Measurements from ENCODE around the gene KIF26A.

KIF26A gene

DNA sequence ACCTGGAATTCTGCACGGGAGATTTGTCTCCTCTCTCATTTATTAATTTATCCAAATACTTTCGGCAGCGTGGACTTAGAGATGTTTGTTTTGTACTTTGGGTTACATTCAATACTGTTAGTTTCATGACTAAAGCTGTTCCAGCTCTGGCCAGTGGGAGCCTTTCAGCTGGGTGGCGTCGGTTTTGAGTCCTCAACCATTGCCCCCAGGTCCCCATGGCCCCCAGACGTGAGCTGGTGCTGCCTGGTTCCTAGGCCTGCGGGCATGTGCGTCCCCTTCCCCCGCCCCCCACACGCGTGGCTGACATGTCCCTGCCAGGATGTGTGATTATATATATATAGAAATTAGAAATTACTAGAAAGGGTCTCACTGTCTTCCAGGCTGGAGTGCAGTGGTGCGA lies 48.2 kb downstream of the KIF26A start:
- H3K4me3 ChIP-seq (ENCODE audit: low read depth, low read length): no peak overlapping the region
- peak; percentile 5 for DNase-seq (ENCODE audit: low read depth)

DNA sequence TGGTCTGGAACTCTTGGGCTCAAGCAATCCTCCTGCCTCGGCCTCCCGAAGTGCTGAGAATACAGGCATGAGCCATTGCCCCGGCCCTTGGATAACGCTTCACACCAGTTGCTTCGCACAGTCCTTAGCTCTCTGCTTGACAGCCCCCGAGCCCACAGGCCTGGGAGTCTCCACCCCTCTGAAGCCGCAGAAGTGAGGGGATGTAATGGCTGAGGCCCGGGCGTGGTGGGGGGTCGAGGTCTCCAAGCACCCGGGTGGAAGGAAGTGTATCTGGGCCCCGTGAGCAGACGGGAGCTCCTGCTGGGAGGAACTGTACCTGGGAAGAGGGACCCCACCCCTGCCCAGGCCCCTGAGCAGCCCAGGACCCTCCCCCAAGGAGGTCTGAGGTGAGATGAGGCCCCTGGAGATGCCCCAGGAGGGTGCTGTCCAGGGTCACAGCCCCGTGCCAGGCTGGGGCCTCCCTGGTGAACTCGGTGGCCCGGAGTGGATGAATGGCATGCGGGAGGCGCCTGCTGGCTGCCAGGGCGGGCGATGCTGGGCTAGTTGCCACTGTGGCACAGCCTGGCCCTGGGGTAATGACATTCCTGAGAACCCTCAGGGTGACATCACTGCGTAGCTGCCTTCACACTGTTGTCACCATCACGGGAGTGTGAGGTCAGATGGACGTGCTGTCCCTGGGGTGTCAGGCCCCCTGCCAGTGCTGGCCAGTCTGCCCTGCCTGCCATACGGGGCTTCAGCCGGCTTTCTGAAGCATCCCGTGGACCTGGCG lies 48.9 kb downstream of the KIF26A start:
- H3K4me3 ChIP-seq (ENCODE audit: low read depth, low read length): no peak overlapping the region
- DNase-seq (ENCODE audit: low read depth): no peak
- TF ChIP-seq, protein P1, sequence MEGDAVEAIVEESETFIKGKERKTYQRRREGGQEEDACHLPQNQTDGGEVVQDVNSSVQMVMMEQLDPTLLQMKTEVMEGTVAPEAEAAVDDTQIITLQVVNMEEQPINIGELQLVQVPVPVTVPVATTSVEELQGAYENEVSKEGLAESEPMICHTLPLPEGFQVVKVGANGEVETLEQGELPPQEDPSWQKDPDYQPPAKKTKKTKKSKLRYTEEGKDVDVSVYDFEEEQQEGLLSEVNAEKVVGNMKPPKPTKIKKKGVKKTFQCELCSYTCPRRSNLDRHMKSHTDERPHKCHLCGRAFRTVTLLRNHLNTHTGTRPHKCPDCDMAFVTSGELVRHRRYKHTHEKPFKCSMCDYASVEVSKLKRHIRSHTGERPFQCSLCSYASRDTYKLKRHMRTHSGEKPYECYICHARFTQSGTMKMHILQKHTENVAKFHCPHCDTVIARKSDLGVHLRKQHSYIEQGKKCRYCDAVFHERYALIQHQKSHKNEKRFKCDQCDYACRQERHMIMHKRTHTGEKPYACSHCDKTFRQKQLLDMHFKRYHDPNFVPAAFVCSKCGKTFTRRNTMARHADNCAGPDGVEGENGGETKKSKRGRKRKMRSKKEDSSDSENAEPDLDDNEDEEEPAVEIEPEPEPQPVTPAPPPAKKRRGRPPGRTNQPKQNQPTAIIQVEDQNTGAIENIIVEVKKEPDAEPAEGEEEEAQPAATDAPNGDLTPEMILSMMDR (conservative IDR thresholded peaks at IDR 0.05; ENCODE audit: low read depth, low read length): no peak

More for the DNA sequence above, 48.2 kb downstream of the KIF26A start:
- TF ChIP-seq, protein P1 (conservative IDR thresholded peaks at IDR 0.05; ENCODE audit: low read depth, low read length): peak; percentile 17

DNA sequence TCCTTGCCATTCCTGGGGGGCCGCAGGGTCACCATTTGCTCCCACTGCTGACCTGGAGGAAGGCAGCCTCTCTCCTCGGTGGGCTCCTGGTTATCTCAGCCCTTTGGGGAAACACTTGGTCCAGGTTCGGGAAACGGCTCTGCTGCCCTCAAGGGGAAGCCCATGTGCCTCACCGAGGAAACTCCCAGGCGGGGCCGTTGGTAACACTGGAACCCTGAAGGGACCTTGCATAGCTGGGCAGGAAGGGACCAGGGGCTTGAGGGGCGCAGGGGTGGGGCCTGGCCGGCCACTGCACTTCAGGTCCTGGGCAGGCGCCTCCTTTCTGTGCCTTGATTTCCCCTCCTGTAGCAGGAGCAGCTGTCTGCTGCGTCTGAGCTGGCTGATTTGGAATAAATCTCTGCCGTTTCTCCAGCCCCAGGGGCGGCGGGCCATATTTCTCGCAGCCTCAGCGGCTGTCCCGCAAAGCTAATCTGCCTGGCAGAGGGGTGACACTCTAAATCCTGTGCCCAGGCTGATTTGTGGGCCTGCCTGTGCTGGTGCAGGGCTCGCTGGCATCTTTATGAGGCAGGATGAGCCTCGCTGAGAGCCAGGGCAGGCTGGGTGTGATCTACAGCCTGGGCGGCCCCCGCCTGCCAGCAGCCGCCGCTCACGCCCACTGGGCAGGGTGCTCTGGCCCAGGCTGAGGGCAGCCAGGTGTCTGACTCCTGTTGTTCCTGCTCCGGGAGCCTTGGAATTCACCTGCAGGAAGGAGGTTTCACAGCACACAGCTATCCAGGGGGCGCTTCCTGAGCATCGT lies 49.7 kb downstream of the KIF26A start:
- H3K4me3 ChIP-seq (ENCODE audit: low read depth, low read length): no peak overlapping the region
- DNase-seq (ENCODE audit: low read depth): no peak
- TF ChIP-seq, protein P1 (conservative IDR thresholded peaks at IDR 0.05; ENCODE audit: low read depth, low read length): no peak

DNA sequence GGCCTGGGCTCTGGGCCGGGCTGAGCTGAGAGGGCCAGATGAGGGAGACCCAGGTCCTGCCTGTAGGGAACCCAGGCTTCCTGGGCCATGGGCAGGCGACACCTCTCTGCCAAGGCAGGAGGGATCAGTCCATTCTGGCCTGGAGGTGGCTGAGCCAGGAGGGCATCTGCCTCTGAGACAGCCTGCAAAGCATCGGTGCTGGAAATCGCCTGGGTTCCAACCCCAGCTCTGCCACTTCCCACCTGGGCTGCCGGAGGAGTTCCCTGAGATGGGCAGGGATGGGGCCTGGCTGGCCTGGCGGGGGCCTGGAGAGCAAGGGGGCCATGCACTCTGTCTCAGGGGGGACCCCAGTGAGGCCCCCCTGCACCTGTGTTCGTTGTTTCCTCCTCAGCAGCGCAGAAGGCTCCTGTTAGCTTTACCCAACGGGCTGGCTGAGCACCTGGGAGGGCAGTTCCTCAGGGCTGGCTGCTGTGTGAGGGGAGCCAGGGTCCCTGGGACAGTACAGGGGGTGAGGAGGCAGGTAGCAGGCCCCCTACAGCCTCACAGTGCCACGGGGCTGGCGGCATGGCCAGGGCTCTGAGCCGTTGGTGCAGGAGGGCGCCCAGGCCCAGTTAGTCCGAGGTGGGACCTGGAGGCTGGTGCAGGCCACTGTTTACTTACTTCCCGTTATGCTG lies 50.5 kb downstream of the KIF26A start:
- H3K4me3 ChIP-seq (ENCODE audit: low read depth, low read length): no peak overlapping the region
- DNase-seq (ENCODE audit: low read depth): no peak
- TF ChIP-seq, protein P1 (conservative IDR thresholded peaks at IDR 0.05; ENCODE audit: low read depth, low read length): no peak

DNA sequence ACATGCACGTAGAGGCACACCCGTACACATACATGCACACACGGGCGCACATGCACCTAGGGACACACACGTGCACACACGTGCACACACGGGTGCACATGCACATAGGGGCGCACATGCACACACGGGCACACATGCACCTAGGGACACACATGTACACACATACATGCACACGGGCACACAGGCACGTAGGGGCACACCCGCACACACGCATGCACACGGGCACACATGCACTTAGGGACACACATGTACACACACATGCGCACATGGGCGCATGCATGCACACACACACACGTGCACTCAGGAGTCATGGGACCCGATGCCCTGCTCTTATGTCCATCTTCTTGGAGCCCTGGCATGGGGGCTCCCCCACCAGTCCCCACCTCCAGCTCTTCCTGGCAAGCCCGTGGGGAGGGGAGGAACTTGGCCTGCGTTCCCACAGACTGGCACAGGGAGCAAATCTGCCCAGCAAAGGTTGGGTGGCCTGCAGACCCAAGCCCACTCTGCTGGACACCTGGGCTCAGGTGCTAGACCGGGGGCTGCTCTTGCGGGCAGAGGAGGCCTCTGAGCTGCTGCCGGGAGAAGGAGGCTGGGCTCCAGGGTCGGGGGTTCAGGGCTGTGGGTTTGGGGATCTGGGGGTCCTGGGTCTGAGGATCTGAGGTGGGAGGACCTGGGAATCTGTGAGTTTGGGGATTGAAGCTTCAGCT lies 51.4 kb downstream of the KIF26A start:
- no peak overlapping the region for H3K4me3 ChIP-seq (ENCODE audit: low read depth, low read length)
- no peak for DNase-seq (ENCODE audit: low read depth)
- TF ChIP-seq, protein P1 (conservative IDR thresholded peaks at IDR 0.05; ENCODE audit: low read depth, low read length): no peak

DNA sequence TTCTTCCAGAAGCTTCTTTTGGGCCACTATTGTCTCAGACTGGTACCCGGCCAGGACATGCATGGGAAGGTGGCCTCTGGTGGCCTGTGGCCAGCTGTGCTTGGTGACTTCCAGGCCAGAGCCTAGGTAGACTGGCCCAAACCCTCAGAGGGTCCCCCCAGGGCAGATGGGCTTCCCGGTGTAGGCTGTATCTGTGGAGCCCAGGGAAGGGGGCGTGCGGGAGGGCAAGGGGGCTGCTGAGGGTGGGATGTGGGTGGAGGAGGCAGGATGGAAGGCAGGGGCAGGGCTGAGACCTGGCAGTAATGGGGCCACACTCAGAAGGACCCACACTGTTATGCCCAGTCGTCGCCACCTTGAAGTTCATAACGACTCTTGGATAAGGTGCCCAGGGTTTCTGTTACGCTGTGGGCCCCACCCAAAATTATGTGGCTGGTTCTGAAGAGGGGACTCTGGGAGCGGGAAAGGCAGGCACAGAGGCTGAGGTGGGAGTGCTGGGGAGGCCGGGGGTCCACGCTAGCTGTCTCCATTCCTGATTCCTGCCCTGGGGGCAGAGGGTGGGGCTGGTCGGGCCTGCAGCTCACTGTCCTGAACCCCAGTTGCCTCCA lies 52.1 kb downstream of the KIF26A start:
- TF ChIP-seq, protein P1 (conservative IDR thresholded peaks at IDR 0.05; ENCODE audit: low read depth, low read length): no peak
- no peak for DNase-seq (ENCODE audit: low read depth)

More for the DNA sequence above, 52.1 kb downstream of the KIF26A start:
- no peak overlapping the region for H3K4me3 ChIP-seq (ENCODE audit: low read depth, low read length)

Data from choroid plexus epithelial cell (primary cell).